HT-29 (cell line): ENCODE data around the gene ATP6V0D1. TPM values are rescaled to one million over a fixed set of nuclear protein-coding genes. Genes with fewer than 3 reads are reported as not detected.
A peak's percentile ranks its signal among the peaks of the same experiment; 100 is the strongest.

Experiments used
- DNase-seq: peaks from one replicate; pipeline ENCODE4 v3.0.0-alpha.2; 2015; ENCODE audit warnings: low spot score
- total RNA-seq: library from RNA; depleted of rRNA; stranded (reverse); fragments of >200 nt; shearing (Covaris generic); gene quantifications from 2 replicates; pipeline ENCODE4 v1.2.3, GENCODE V29; 2014

Gene ATP6V0D1
- total RNA-seq, 1 experiment from 2014 or later: 99.5 TPM

DNA sequence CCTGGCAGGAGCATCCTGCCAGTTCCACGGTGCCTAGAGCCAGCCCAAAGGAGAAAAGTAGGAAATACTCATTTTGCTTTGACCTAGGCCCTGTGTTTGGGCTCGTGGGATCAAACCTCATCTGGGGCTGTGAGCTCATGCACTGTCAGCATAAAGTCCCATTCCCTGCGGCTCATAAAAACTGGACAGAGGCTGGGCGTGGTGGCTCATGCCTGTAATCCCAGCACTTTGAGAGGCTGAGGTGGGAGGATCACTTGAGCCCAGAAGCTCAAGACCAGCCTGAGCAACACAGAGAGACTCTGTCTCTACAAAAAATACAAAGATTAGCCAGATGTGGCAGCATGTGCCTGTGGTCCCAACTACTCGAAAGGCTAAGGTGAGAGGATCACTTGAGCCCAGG, 17.9 kb downstream of the ATP6V0D1 start:
- DNase-seq: no peak

GRCh38 chr16:67462279-67462655, 18.7 kb downstream of the ATP6V0D1 start:
- no peak for DNase-seq

DNA sequence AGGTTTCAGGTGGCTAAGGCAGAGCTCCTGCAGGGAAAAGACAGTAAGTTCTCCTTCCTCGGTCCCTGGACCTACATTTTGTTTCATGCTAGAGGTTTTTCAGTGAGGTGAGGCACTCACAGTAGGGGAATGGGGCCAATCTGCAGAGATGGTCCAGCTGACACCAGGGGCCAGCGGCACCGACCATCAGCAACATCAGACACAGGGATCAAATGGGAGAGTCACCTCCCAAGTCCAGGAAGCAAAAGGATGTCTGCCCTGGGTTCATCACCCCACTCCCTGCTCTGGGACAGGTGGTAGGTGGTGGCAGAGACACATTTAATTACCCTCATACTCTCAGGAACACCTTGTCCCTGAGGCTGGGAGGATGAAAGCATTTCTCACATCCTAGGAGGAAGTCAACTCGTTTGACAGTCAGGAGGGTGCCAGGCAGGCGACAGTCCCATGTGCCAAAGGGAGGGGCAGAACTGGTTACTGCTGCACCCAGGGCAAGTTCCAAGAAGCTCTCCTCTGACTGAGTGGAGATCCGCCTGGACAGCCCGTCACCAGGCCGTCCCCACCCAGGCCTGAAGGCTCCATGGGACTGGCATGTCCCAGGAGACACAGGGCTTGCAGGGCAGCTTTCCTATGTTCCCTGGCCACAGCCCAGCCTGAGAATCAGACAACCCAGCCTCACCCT, 19.2 kb downstream of the ATP6V0D1 start:
- peak; percentile 81 for DNase-seq

DNA sequence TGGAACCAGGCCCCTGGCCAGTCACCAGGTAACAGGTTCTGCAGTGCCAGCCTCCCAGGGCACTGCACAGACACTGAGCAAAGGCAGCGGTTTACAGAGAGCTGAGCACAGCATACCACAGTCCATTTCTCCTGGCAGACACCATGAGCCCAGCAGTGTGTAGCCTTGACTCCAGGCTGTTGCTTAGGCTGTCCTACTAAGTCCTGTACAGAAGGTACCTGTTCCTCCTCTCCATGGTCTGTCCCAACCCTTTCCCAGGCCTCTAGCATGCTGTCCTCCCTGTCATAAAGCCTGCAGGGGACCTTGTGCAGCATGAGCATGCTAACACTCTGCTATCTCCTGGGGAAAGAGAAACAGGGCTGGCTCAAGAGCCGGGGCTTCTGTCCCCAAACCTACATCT, 20.0 kb downstream of the ATP6V0D1 start:
- no peak for DNase-seq

GRCh38 chr16:67460168-67460567, 20.8 kb downstream of the ATP6V0D1 start:
- DNase-seq: no peak

DNA sequence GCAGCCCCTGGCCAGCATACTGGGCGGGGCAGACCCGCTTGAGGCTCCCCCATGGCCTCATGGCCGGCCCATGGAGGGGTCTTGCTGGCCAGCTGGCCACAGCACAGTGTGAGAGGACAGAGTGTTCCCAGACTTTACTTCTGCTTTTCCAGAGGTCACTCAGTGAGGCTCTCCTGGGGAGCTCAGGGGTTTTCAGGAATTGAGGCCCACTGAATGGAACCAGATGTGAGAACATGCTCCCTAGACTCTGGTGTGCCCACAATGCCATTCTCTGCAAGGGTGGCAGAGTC, 21.2 kb downstream of the ATP6V0D1 start:
- DNase-seq: no peak

GRCh38 chr16:67459066-67459860, 21.7 kb downstream of the ATP6V0D1 start:
- DNase-seq: peak; percentile 21

DNA sequence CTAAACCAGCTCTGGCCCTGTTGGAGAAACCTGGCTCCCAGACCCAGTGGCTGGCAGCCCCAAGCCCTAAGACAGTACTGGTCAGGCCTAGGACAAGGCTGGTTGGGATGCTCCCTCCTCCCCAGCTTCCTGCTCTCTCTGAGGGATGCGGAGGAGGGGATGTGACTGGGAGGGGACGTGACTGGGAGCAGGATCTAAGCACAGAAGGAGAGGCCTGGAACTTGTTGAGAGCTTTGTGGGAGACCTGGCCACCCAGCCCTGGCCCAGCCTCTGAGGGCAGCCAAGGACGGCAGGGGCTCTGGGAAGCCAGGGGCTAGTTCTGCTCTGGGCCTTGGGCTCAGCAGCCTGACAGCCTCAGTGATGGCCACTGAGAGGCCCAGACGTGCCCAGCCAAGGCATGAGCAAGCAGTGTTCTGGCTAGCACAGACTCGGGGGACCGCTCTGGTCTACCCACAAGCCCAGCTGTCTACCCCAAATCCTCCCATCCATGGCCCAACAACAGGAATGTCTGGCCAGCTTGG, 22.8 kb downstream of the ATP6V0D1 start:
- DNase-seq: no peak

- no peak for DNase-seq
Measured at GRCh38 chr16:67457611-67458010, 23.3 kb downstream of the ATP6V0D1 start.

GRCh38 chr16:67456391-67457081, 24.4 kb downstream of the ATP6V0D1 start:
- DNase-seq: no peak

DNA sequence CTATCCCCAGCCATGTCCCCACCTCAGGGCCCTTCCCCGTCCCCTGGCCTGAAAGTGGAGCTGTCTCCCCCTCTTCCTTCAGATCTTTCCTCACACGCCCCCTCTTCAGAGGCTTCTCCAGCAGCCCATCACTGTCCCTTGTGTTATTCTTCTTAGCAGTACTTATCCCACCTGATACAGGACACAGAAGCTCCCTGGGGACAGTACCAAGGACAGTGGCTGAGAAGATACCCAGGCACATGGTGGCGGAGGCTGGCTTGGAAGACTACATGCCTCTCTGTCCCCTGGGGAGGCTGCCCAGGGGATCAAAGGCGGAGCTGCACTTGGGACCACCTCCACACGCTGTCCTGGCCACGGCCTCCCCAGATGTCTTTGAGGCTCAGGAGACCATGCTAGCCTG, 26.1 kb downstream of the ATP6V0D1 start:
- no peak for DNase-seq

- DNase-seq: no peak
Measured at GRCh38 chr16:67454104-67454503, 26.9 kb downstream of the ATP6V0D1 start.

DNA sequence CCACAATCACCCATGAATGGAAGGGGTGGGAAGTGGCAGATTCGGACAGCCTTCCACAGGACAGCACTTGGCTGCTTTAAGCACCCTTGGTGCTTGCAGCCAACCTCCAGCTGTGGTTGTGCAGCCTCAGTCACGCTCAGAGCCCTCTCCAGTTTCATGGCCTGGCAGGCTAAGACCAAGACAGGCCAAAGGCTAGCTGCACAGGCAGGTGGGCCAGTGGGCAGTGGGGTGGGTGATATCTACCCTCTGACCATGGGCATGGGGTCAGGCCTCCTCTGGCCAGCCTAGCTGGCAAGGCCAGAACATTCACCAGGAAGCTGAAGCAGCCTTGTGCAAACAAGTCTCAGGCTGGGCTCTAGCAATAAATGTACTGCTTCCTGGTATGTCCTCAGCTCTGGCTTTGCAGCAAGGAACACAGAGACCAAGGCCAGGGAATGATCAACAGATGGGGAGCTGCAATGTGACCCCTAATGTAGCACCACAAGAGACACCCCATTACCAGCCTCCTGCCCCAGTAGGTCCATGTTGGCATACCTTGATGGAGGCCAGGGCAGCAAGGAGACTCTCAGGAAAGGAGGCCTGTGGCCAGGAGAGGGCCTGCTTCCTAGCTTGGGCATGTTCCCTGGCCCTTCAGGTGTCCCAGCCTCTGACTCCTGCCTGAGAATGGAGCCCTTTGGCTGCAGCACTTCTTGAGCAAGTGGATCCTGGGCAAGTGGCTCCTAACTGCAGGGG, 29.1 kb downstream of the ATP6V0D1 start:
- peak; percentile 39 for DNase-seq

DNA sequence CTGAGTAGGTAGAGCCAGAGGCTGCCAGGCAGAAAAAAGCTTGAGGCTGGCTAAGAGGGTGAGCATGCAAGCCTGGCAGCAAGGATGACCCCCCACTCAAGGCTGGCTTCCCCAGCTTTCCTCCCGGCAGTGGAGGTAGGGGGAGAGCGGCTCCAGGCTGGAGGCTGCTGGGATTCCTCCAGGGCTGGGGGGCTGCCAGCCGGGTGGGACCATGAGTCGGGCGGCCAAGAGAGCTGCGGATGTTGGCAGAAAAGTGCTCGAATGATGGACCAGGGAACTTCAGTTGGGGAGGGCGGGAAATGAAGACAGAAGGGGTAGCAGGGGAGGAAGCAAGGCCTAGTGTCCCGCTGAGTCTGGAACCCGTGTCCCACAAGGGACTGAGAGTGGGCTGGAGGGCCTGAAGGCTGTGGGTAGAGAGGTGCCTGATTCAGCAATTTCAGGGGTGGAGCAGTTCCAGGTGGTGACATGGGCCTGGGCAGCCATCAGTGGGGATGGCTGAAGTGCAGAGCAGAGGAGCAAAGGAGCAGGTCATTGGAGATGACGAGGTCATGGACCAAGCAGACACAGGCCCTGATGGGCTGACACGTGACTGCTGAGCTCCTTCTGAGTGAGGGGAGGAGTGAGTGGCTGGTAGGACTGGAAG, 29.8 kb downstream of the ATP6V0D1 start:
- no peak for DNase-seq

- DNase-seq: no peak
Measured at GRCh38 chr16:67449739-67450138, 31.2 kb downstream of the ATP6V0D1 start.

DNA sequence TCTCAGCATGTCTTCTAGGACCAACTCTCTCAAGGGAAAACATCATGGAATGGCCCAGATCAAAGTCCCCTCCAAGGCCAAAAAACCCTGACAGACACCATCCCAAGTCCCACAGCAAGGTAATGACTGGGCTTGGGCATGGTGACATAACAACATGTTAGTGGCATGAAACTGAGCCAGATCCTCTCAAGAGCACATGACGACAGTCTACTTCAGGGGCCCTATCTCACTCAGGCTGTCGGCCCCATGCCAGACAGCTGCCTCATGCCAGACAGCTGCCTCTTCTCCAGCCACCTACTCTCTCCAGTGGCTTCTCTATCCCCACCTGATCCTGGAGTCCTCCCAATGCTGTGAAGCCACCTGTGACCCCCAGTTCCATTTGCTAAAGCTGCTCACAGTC, 31.6 kb downstream of the ATP6V0D1 start:
- no peak for DNase-seq

GRCh38 chr16:67448580-67448979, 32.4 kb downstream of the ATP6V0D1 start:
- DNase-seq: no peak

DNA sequence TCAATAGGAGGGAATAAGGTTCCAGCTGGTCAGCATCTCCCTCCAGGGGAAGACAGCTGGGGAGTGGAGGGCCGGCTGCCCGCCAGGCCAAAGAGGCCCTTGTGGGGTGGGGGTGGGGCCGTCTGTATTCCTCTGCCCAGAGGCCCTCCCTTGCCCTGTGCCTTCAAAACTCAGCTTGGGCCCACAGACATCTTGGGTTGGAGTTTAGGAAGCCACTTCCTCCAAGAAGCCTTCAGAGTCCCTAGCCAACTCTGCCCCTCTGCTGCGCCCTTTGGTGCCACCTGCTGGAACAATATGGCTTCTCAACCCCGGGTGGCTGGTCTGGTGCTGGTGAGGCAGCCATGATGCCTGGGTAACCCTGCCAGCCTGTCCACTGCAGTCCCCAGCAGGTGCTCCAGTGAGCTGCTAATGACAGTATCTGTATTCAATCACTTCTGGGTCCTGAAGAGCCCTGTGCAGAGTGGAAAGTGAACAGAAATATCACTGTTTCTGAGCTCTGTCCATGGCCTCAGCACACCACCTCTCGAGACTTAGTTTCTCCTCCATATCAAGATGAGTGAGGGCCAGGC, 33.4 kb downstream of the ATP6V0D1 start:
- peak; percentile 51 for DNase-seq

DNA sequence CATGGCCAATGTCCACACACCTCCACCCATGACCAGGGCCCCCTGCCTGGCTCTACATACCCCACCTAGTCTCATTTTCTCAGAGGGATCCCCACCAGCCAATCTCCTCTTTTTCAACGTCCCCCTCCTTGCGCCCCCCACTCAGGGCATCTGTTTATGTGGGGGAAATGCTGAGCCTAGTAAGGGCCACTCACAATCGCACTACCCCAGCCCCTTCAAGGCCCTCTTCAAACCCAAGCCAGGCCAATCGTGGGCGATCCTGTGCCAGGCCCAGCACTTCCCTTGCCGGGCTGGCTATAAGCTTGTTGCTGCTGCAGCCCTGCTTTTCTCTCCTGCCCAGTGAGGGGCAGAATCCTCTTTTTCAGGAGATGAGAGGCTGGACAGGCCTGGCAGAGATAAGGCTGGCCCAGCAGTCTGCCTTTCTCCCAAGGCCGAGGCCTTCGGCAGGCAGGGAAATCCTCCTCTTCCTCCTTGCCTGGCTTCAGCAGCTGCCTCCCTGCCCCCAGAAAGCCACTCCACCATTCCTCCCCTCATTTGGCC, 33.9 kb downstream of the ATP6V0D1 start:
- no peak for DNase-seq
